ENCODE measurements around the gene TMEM117. TPM values are rescaled to one million over a fixed set of nuclear protein-coding genes. Genes with fewer than 3 reads are reported as not detected.
A peak's percentile ranks its signal among the peaks of the same experiment; 100 is the strongest.

TMEM117 gene
- total and polyA plus RNA-seq, 10 of the 15 experiments (the other 5 are each of a cell fraction or from before 2014, with no cell fraction given), result 3.1 to 8.2 (median 6.1) TPM

- Histone ChIP-seq H3K4me1 (ENCODE audit: control insufficient read depth, insufficient read depth, low read length) (no peaks in the 10 kb centered on the region), H3K27ac (ENCODE audit: control insufficient read depth, insufficient read depth) (no peak overlapping the region), H3K4me2 (ENCODE audit: control insufficient read depth, insufficient read depth) (no peak overlapping the region), H3K9ac (ENCODE audit: control insufficient read depth, insufficient read depth, low read length) (no peak overlapping the region), H2AFZ (ENCODE audit: control insufficient read depth, low read depth, low read length) (no peak overlapping the region), H3K79me2 (ENCODE audit: control insufficient read depth, insufficient read depth, low read length) (no peaks in the 10 kb centered on the region), H3K9me3 (replicated peaks; ENCODE audit: control insufficient read depth, insufficient read depth, low read length) (no peaks in the 10 kb centered on the region), H4K20me1 (ENCODE audit: control insufficient read depth, insufficient read depth) (no peaks in the 10 kb centered on the region), H3K27me3 (replicated peaks in 1 of 2; ENCODE audit: control insufficient read depth in 2 of 2, insufficient read depth in 2 of 2, low read length in 1 of 2) (no peaks in the 10 kb centered on the region), H3K36me3 (ENCODE audit: control insufficient read depth in 2 of 2, insufficient read depth in 2 of 2, low read length in 1 of 2) (no peaks in the 10 kb centered on the region), H3K4me3 (no peak overlapping the region)
- in situ Hi-C loops (cut with MboI) (no loop called here), intact Hi-C loops (cut with micrococcal nuclease; ENCODE audit: unreplicated experiment) (no loop called here)
- POLR2A ChIA-PET, result no interaction called here
- WGBS (ENCODE audit: insufficient coverage, insufficient replicate concordance, low lambda C conversion rate, missing lambda C conversion rate), result 67% methylated on average over 2 of the region's 2 CpGs
- no TSS peak for BruUV-seq (replicated peaks)
- RAD21 ChIA-PET (ENCODE audit: unreplicated experiment), result no interaction called here
- peak; percentile 78 for ATAC-seq
- CTCF ChIA-PET, result interaction anchor here (1.0 to 1.2 kb wide), 4 partner anchors 10 to 197 kb away, joined by 3 to 5 read pairs (median 3); no protein-coding TSS in a partner anchor
- DNase-seq (ENCODE audit: low read depth, low spot score), result no peak
- SMC1A ChIA-PET (ENCODE audit: uncharacterized antibody, unreplicated experiment), result no interaction called here
- FAIRE-seq, result no peak
- no peak for TF ChIP-seq MYB (IDR thresholded peaks at IDR 0.05; ENCODE audit: borderline replicate concordance, low read depth, low read length)
- TF ChIP-seq CTCF (IDR thresholded peaks at IDR 0.05 in 2 of 3, conservative IDR thresholded peaks at IDR 0.05 in 1 of 3; ENCODE audit: control insufficient read depth in 2 of 3, extremely low read depth in 1 of 3, insufficient read depth in 1 of 3, low read depth in 3 of 3, low read length in 3 of 3), result peak; percentile 10 to 26 (median 19); a peak in 2 of 6 replicates
- TF ChIP-seq HCFC1 (IDR thresholded peaks at IDR 0.05; ENCODE audit: low read length), result no peak
- no peak for TF ChIP-seq EED (IDR thresholded peaks at IDR 0.05; ENCODE audit: low read depth)
Observed at GRCh38 chr12:43937947-43938346, 102.1 kb downstream of the TMEM117 start.

GRCh38 chr12:43942379-43942778 is 106.5 kb downstream of the TMEM117 start:
- in situ Hi-C loops (cut with MboI), result no loop called here
- H2AFZ ChIP-seq (ENCODE audit: control insufficient read depth, low read depth, low read length), result no peak overlapping the region
- ChIA-PET RAD21 (ENCODE audit: unreplicated experiment) (no interaction called here), CTCF (no interaction called here), SMC1A (ENCODE audit: uncharacterized antibody, unreplicated experiment) (no interaction called here), POLR2A (no interaction called here)
- intact Hi-C loops (cut with micrococcal nuclease; ENCODE audit: unreplicated experiment), result no loop called here
- no peak overlapping the region for H3K27ac ChIP-seq (ENCODE audit: control insufficient read depth, insufficient read depth)
- DNase-seq (ENCODE audit: low read depth, low spot score), result no peak
- no peak for ATAC-seq
- WGBS (ENCODE audit: insufficient coverage, insufficient replicate concordance, low lambda C conversion rate, missing lambda C conversion rate), result 50% methylated on average over 2 of the region's 2 CpGs
- no peak for FAIRE-seq
- no peaks in the 10 kb centered on the region for H3K79me2 ChIP-seq (ENCODE audit: control insufficient read depth, insufficient read depth, low read length)
- H3K4me1 ChIP-seq (ENCODE audit: control insufficient read depth, insufficient read depth, low read length), result no peaks in the 10 kb centered on the region
- no TSS peak for BruUV-seq (replicated peaks)
- no peaks in the 10 kb centered on the region for H4K20me1 ChIP-seq (ENCODE audit: control insufficient read depth, insufficient read depth)
- no peaks in the 10 kb centered on the region for H3K36me3 ChIP-seq (ENCODE audit: control insufficient read depth in 2 of 2, insufficient read depth in 2 of 2, low read length in 1 of 2)
- no peak overlapping the region for H3K4me3 ChIP-seq
- H3K4me2 ChIP-seq (ENCODE audit: control insufficient read depth, insufficient read depth), result no peak overlapping the region
- H3K9me3 ChIP-seq (replicated peaks; ENCODE audit: control insufficient read depth, insufficient read depth, low read length), result no peaks in the 10 kb centered on the region
- H3K9ac ChIP-seq (ENCODE audit: control insufficient read depth, insufficient read depth, low read length), result no peak overlapping the region
- no peaks in the 10 kb centered on the region for H3K27me3 ChIP-seq (replicated peaks in 1 of 2; ENCODE audit: control insufficient read depth in 2 of 2, insufficient read depth in 2 of 2, low read length in 1 of 2)
- TF ChIP-seq USF1 (IDR thresholded peaks at IDR 0.05; ENCODE audit: borderline replicate concordance, extremely low read length, insufficient read depth, low read depth, low read length), result no peak
- no peak for TF ChIP-seq ASH2L (IDR thresholded peaks at IDR 0.05; ENCODE audit: borderline replicate concordance, low read depth)
- TF ChIP-seq MYC (IDR thresholded peaks at IDR 0.05; ENCODE audit: insufficient read depth, insufficient read length, insufficient replicate concordance, low read length, severe bottlenecking), result no peak
- TF ChIP-seq PAX8 (IDR thresholded peaks at IDR 0.05), result no peak
- TF ChIP-seq JUNB (IDR thresholded peaks at IDR 0.05), result no peak
- no peak for TF ChIP-seq BCLAF1 (IDR thresholded peaks at IDR 0.05)
- TF ChIP-seq SMARCA5 (IDR thresholded peaks at IDR 0.05), result no peak
- TF ChIP-seq WRNIP1 (IDR thresholded peaks at IDR 0.05; ENCODE audit: borderline replicate concordance, low read depth, low read length), result no peak
